Measurements from ENCODE around the gene KRTAP6-3. TPM values are rescaled to one million over a fixed set of nuclear protein-coding genes. Genes with fewer than 3 reads are reported as not detected.

The KRTAP6-3 gene
- total and polyA plus RNA-seq, 2 donors from 2014 or later: not detected

DNA sequence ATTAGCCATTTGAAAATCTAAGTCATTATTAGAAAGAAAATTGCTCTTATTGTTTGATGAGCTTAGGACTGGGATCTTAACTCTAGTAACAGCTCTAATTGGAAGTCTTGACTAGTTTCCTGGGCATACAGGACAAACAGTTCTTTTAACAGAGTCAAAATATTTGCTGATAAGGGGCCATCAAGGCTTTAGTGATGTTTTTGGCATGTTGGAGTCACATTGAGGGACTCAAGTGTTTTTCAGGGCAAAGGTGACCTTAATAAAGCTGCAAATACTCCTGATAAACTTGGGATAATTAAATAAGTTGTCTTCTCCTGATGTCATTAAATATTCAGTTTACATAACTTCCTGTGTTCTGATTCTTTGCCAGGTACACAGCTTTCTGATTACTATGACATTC is 24.6 kb upstream of the KRTAP6-3 start:
- intact Hi-C loops (cut with DNase I): no loop called here
- FAIRE-seq (no peak), DNase-seq (no peak)
- no peak overlapping the region for H3K27ac ChIP-seq (ENCODE audit: low read depth in 2 of 2, low read length in 2 of 2)
- H3K9ac ChIP-seq (ENCODE audit: low read length in 3 of 3): no peak overlapping the region
- no peaks in the 10 kb centered on the region for H3K4me1 ChIP-seq (ENCODE audit: control insufficient read depth in 2 of 3, insufficient read depth in 2 of 3, low read depth in 1 of 3, low read length in 3 of 3)
- no peaks in the 10 kb centered on the region for H3K36me3 ChIP-seq (ENCODE audit: control insufficient read depth in 2 of 3, insufficient read depth in 3 of 3, low read length in 3 of 3)
- H3K4me3 ChIP-seq (ENCODE audit: low read length in 3 of 3): no peak overlapping the region
- no peaks in the 10 kb centered on the region for H3K9me3 ChIP-seq (ENCODE audit: control insufficient read depth in 2 of 3, insufficient read depth in 1 of 3, low read length in 3 of 3)
- no peaks in the 10 kb centered on the region for H3K27me3 ChIP-seq (ENCODE audit: control insufficient read depth, insufficient read depth, low read length)
- TF ChIP-seq, protein P1, sequence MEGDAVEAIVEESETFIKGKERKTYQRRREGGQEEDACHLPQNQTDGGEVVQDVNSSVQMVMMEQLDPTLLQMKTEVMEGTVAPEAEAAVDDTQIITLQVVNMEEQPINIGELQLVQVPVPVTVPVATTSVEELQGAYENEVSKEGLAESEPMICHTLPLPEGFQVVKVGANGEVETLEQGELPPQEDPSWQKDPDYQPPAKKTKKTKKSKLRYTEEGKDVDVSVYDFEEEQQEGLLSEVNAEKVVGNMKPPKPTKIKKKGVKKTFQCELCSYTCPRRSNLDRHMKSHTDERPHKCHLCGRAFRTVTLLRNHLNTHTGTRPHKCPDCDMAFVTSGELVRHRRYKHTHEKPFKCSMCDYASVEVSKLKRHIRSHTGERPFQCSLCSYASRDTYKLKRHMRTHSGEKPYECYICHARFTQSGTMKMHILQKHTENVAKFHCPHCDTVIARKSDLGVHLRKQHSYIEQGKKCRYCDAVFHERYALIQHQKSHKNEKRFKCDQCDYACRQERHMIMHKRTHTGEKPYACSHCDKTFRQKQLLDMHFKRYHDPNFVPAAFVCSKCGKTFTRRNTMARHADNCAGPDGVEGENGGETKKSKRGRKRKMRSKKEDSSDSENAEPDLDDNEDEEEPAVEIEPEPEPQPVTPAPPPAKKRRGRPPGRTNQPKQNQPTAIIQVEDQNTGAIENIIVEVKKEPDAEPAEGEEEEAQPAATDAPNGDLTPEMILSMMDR (IDR thresholded peaks at IDR 0.05; ENCODE audit: borderline replicate concordance, extremely low read depth, insufficient read depth): no peak

DNA sequence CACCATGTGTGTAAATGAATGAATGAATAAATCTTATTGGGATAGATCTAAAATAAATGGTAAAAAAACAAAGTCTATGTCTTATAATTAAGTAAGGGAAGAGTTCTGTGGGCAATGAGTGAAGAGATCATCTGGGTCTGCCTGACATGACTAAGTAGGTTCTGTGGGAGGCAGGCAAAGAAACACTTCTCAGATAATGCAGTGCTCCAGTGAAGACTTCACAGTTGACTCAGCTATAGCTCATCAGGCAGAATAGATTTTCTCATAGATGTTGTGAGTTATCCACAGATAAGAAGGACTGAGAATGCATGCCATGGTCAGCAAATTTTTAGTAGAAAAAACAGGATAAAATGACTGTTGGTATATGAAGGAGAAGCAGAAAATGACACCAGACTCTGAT is 14.5 kb upstream of the KRTAP6-3 start:
- TF ChIP-seq, protein P1 (IDR thresholded peaks at IDR 0.05; ENCODE audit: borderline replicate concordance, extremely low read depth, insufficient read depth): no peak
- FAIRE-seq: no peak
- intact Hi-C loops (cut with DNase I): no loop called here
- Histone ChIP-seq H3K9ac (ENCODE audit: low read length in 3 of 3) (no peak overlapping the region), H3K27ac (ENCODE audit: low read depth in 2 of 2, low read length in 2 of 2) (no peak overlapping the region), H3K36me3 (ENCODE audit: control insufficient read depth in 2 of 3, insufficient read depth in 3 of 3, low read length in 3 of 3) (no peaks in the 10 kb centered on the region), H3K4me3 (ENCODE audit: low read length in 3 of 3) (no peak overlapping the region), H3K9me3 (ENCODE audit: control insufficient read depth in 2 of 3, insufficient read depth in 1 of 3, low read length in 3 of 3) (no peaks in the 10 kb centered on the region), H3K27me3 (ENCODE audit: control insufficient read depth, insufficient read depth, low read length) (no peaks in the 10 kb centered on the region), H3K4me1 (ENCODE audit: control insufficient read depth in 2 of 3, insufficient read depth in 2 of 3, low read depth in 1 of 3, low read length in 3 of 3) (no peaks in the 10 kb centered on the region)
- DNase-seq: no peak

DNA sequence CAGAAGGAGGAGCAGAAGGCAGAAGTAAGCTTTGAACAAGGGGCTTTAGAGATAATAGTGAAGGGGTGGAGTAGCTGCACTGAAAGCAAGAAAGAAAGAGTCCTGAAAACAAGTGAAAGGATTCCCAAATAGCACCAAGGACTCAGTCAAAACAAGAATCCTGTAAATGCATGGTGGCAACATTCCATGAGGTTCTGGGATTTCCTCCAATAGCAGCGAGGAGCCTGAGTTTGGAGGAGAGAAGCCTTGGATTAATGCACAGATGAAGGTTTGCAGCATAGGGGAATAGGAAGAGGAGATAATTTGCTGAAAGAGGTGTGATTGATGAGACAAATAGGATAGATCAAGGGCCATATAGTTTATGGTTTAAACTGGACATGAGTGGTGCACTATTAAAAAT is 12.9 kb upstream of the KRTAP6-3 start:
- TF ChIP-seq, protein P1 (IDR thresholded peaks at IDR 0.05; ENCODE audit: borderline replicate concordance, extremely low read depth, insufficient read depth): no peak
- Histone ChIP-seq H3K27me3 (ENCODE audit: control insufficient read depth, insufficient read depth, low read length) (no peaks in the 10 kb centered on the region), H3K36me3 (ENCODE audit: control insufficient read depth in 2 of 3, insufficient read depth in 3 of 3, low read length in 3 of 3) (no peaks in the 10 kb centered on the region), H3K27ac (ENCODE audit: low read depth in 2 of 2, low read length in 2 of 2) (no peak overlapping the region), H3K9me3 (ENCODE audit: control insufficient read depth in 2 of 3, insufficient read depth in 1 of 3, low read length in 3 of 3) (no peaks in the 10 kb centered on the region), H3K4me3 (ENCODE audit: low read length in 3 of 3) (no peak overlapping the region), H3K9ac (ENCODE audit: low read length in 3 of 3) (no peak overlapping the region), H3K4me1 (ENCODE audit: control insufficient read depth in 2 of 3, insufficient read depth in 2 of 3, low read depth in 1 of 3, low read length in 3 of 3) (no peaks in the 10 kb centered on the region)
- DNase-seq: no peak
- intact Hi-C loops (cut with DNase I): no loop called here
- FAIRE-seq: no peak

DNA sequence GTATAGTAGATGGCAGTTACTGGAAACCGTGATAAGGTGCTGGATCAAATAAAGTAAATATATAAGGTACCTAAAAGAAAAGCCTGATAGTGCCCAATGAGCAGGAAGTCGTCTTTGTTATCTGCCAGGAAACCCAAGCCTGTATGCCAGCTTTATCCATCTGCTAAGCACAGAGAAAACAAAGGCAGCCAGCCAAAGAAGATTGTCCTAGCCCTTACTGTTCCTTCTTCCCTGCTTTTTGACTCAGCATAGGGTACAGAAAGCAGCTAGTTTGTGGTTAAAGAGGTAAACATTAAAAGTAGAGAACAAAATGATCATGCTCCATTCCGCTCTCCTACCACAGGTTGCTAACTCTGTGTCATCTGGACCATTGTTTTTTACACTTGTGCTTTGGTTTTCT is 12.1 kb upstream of the KRTAP6-3 start:
- no peaks in the 10 kb centered on the region for H3K27me3 ChIP-seq (ENCODE audit: control insufficient read depth, insufficient read depth, low read length)
- H3K4me1 ChIP-seq (ENCODE audit: control insufficient read depth in 2 of 3, insufficient read depth in 2 of 3, low read depth in 1 of 3, low read length in 3 of 3): no peaks in the 10 kb centered on the region
- no peak overlapping the region for H3K27ac ChIP-seq (ENCODE audit: low read depth in 2 of 2, low read length in 2 of 2)
- H3K4me3 ChIP-seq (ENCODE audit: low read length in 3 of 3): no peak overlapping the region
- peaks cover 0 to under 1% (median 0%) of the 10 kb centered on the region in 3 donors for H3K9me3 ChIP-seq (ENCODE audit: control insufficient read depth in 2 of 3, insufficient read depth in 1 of 3, low read length in 3 of 3)
- FAIRE-seq (no peak), DNase-seq (no peak)
- intact Hi-C loops (cut with DNase I): no loop called here
- H3K36me3 ChIP-seq (ENCODE audit: control insufficient read depth in 2 of 3, insufficient read depth in 3 of 3, low read length in 3 of 3): no peaks in the 10 kb centered on the region
- H3K9ac ChIP-seq (ENCODE audit: low read length in 3 of 3): no peak overlapping the region
- TF ChIP-seq, protein P1 (IDR thresholded peaks at IDR 0.05; ENCODE audit: borderline replicate concordance, extremely low read depth, insufficient read depth): no peak
